Mesendoderm (in vitro differentiated cells): Measurements from ENCODE around the gene THSD7B. TPM values are rescaled to one million over a fixed set of nuclear protein-coding genes. Genes with fewer than 3 reads are reported as not detected.

Experiments
- DNase-seq: peaks from one replicate; pipeline ENCODE4 v3.0.0; 2013
- H2AK5ac ChIP-seq: 2 replicates; pipeline ENCODE4 v1.6.1; 2013; ENCODE audit warnings: low read length, inconsistent platforms
- H2BK120ac ChIP-seq: 2 replicates; pipeline ENCODE4 v1.6.1; 2013; ENCODE audit warnings: low read depth, mild to moderate bottlenecking, low read length, moderate library complexity, mixed read lengths
- H2BK15ac ChIP-seq: replicated peaks from 2 replicates; pipeline ENCODE4 v1.6.1; 2013; ENCODE audit warnings: low read depth, mild to moderate bottlenecking, moderate library complexity
- H2BK5ac ChIP-seq: 2 replicates; pipeline ENCODE4 v1.6.1; 2013; ENCODE audit warnings: low read length, inconsistent platforms
- H3K18ac ChIP-seq: 2 replicates; pipeline ENCODE4 v1.6.1; 2013; ENCODE audit warnings: mild to moderate bottlenecking, low read length, mixed read lengths
- H3K23ac ChIP-seq: one replicate; pipeline ENCODE4 v1.6.1; 2013; ENCODE audit warnings: low read length
- H3K27ac ChIP-seq: 2 replicates; pipeline ENCODE4 v1.5.1; 2013; ENCODE audit warnings: low read depth, mild to moderate bottlenecking, inconsistent platforms, low read length, moderate library complexity
- H3K27me3 ChIP-seq: 2 replicates; pipeline ENCODE4 v1.6.1; 2013; ENCODE audit warnings: low read length, control low read depth, mild to moderate bottlenecking, inconsistent platforms; ENCODE audit not compliant: insufficient read depth, poor library complexity
- H3K36me3 ChIP-seq: 2 replicates; pipeline ENCODE4 v1.6.1; 2013; ENCODE audit warnings: low read length, inconsistent platforms; ENCODE audit not compliant: control insufficient read depth, insufficient read depth
- H3K4ac ChIP-seq: one replicate; pipeline ENCODE4 v1.6.1; 2013; ENCODE audit warnings: low read depth, mild to moderate bottlenecking, low read length, moderate library complexity
- H3K4me1 ChIP-seq: 2 replicates; pipeline ENCODE4 v1.6.1; 2013; ENCODE audit warnings: low read depth, low read length, inconsistent platforms; ENCODE audit not compliant: control insufficient read depth
- H3K4me2 ChIP-seq: 2 replicates; pipeline ENCODE4 v1.6.1; 2013; ENCODE audit warnings: low read length
- H3K4me3 ChIP-seq: 2 replicates; pipeline ENCODE4 v1.5.1; 2013; ENCODE audit warnings: mild to moderate bottlenecking, low read length
- H3K56ac ChIP-seq: one replicate; pipeline ENCODE4 v1.6.1; 2013; ENCODE audit warnings: low read length
- H3K79me1 ChIP-seq: 2 replicates; pipeline ENCODE4 v1.6.1; 2013; ENCODE audit warnings: low read length, inconsistent platforms
- H3K79me2 ChIP-seq: 2 replicates; pipeline ENCODE4 v1.6.1; 2013; ENCODE audit warnings: mild to moderate bottlenecking, low read length; ENCODE audit not compliant: control insufficient read depth, insufficient read depth
- H3K9ac ChIP-seq: 2 replicates; pipeline ENCODE4 v1.6.1; 2013; ENCODE audit warnings: low read length, inconsistent platforms
- H4K5ac ChIP-seq: one replicate; pipeline ENCODE4 v1.6.1; 2013; ENCODE audit warnings: low read length
- H4K8ac ChIP-seq: one replicate; pipeline ENCODE4 v1.6.1; 2013; ENCODE audit warnings: low read depth, mild to moderate bottlenecking, control low read depth, low read length, moderate library complexity
- WGBS: extraction: QIAGEN DNeasy Blood & Tissue Kit; methylation state at CpG from one replicate; pipeline ENCODE4 v1.1.7; 2013; ENCODE audit warnings: low lambda C conversion rate, missing lambda C conversion rate; ENCODE audit not compliant: insufficient coverage; ENCODE audit errors: extremely low coverage; 5-methylcytosine and 5-hydroxymethylcytosine counted together
- polyA plus RNA-seq, 2 experiments: library from polyadenylated mRNA; stranded (reverse); fragments of 200-250 nt; gene quantifications; one replicate each; pipeline ENCODE4 v1.2.3, GENCODE V29; 2013

The THSD7B gene
- polyA plus RNA-seq (2013, experiment 1 of 2): 0.14 TPM
- polyA plus RNA-seq (2013, experiment 2 of 2): 0.10 TPM

GRCh38 chr2:136765256-136766072 lies at the start of gene THSD7B:
TSS of gene THSD7B (plus strand) at chr2:136765545. CDS start at chr2:136882179, 116,634 bp downstream.
- Histone ChIP-seq H3K4me3 (peak within 1 kb of the TSS; percentile 34), H3K27me3 (peaks cover 26% of the 10 kb centered on the region)

GRCh38 chr2:136718273-136718672 lies 47.1 kb upstream of the THSD7B start:
- H3K27ac ChIP-seq: no peak overlapping the region
- no peak overlapping the region for H2BK15ac ChIP-seq
- no peak overlapping the region for H3K4me3 ChIP-seq
- H3K36me3 ChIP-seq: no peaks in the 10 kb centered on the region
- H4K5ac ChIP-seq: no peak overlapping the region
- H3K27me3 ChIP-seq: no peaks in the 10 kb centered on the region
- no peak overlapping the region for H4K8ac ChIP-seq
- no peak for DNase-seq
- H2BK120ac ChIP-seq: no peak overlapping the region
- H3K23ac ChIP-seq: no peak overlapping the region
- no peak overlapping the region for H3K9ac ChIP-seq
- H3K4ac ChIP-seq: no peak overlapping the region
- no peaks in the 10 kb centered on the region for H3K4me1 ChIP-seq
- no peaks in the 10 kb centered on the region for H3K79me2 ChIP-seq
- no peak overlapping the region for H3K56ac ChIP-seq
- H3K18ac ChIP-seq: no peak overlapping the region
- no peaks in the 10 kb centered on the region for H3K79me1 ChIP-seq
- no peak overlapping the region for H2BK5ac ChIP-seq
- H3K4me2 ChIP-seq: no peak overlapping the region
- H2AK5ac ChIP-seq: no peak overlapping the region

More at GRCh38 chr2:136765256-136766072, at the start of gene THSD7B:
- Histone ChIP-seq H3K79me1 (no peaks in the 10 kb centered on the region), H3K4me2 (peak within 1 kb of the TSS; percentile 63), H3K79me2 (no peaks in the 10 kb centered on the region), H2BK120ac (no peak within 1 kb of the TSS), H3K23ac (no peak within 1 kb of the TSS), H3K4me1 (no peaks in the 10 kb centered on the region), H3K9ac (peak within 1 kb of the TSS; percentile 39), H2BK5ac (no peak within 1 kb of the TSS), H3K4ac (no peak within 1 kb of the TSS), H2BK15ac (no peak within 1 kb of the TSS), H4K5ac (no peak within 1 kb of the TSS), H2AK5ac (no peak within 1 kb of the TSS), H4K8ac (no peak within 1 kb of the TSS), H3K27ac (no peak within 1 kb of the TSS), H3K18ac (no peak within 1 kb of the TSS), H3K36me3 (no peaks in the 10 kb centered on the region), H3K56ac (peak within 1 kb of the TSS; percentile 66)
- no CpG with 5 or more reads among the region's 77 CpGs for WGBS
- no peak for DNase-seq

GRCh38 chr2:136727973-136728699 lies 37.2 kb upstream of the THSD7B start:
- H2AK5ac ChIP-seq: no peak overlapping the region
- H2BK15ac ChIP-seq: no peak overlapping the region
- H3K23ac ChIP-seq: no peak overlapping the region
- H3K27me3 ChIP-seq: no peaks in the 10 kb centered on the region
- no peaks in the 10 kb centered on the region for H3K4me1 ChIP-seq
- H4K5ac ChIP-seq: no peak overlapping the region
- H3K9ac ChIP-seq: no peak overlapping the region
- H2BK120ac ChIP-seq: no peak overlapping the region
- no peaks in the 10 kb centered on the region for H3K79me1 ChIP-seq
- no peak for DNase-seq
- no peak overlapping the region for H2BK5ac ChIP-seq
- H3K18ac ChIP-seq: no peak overlapping the region
- H3K27ac ChIP-seq: no peak overlapping the region
- no peak overlapping the region for H3K4ac ChIP-seq
- H4K8ac ChIP-seq: no peak overlapping the region
- WGBS: no CpG with 5 or more reads among the region's 4 CpGs
- H3K56ac ChIP-seq: no peak overlapping the region
- no peak overlapping the region for H3K4me2 ChIP-seq
- no peak overlapping the region for H3K4me3 ChIP-seq
- no peaks in the 10 kb centered on the region for H3K36me3 ChIP-seq
- H3K79me2 ChIP-seq: no peaks in the 10 kb centered on the region

- no peaks in the 10 kb centered on the region for H3K4me1 ChIP-seq
- H3K4me2 ChIP-seq: no peak overlapping the region
- no peaks in the 10 kb centered on the region for H3K27me3 ChIP-seq
- H2AK5ac ChIP-seq: no peak overlapping the region
- no CpG with 5 or more reads among the region's 3 CpGs for WGBS
- no peaks in the 10 kb centered on the region for H3K79me2 ChIP-seq
- H4K8ac ChIP-seq: no peak overlapping the region
- no peak overlapping the region for H4K5ac ChIP-seq
- no peak overlapping the region for H2BK120ac ChIP-seq
- H3K18ac ChIP-seq: no peak overlapping the region
- no peak for DNase-seq
- H3K4ac ChIP-seq: no peak overlapping the region
- no peak overlapping the region for H3K23ac ChIP-seq
- no peak overlapping the region for H2BK5ac ChIP-seq
- no peak overlapping the region for H3K56ac ChIP-seq
- no peak overlapping the region for H2BK15ac ChIP-seq
- no peak overlapping the region for H3K4me3 ChIP-seq
- no peaks in the 10 kb centered on the region for H3K79me1 ChIP-seq
- no peak overlapping the region for H3K9ac ChIP-seq
- H3K27ac ChIP-seq: no peak overlapping the region
- no peaks in the 10 kb centered on the region for H3K36me3 ChIP-seq
Observed at GRCh38 chr2:136736236-136736635, 29.1 kb upstream of the THSD7B start.

- no peaks in the 10 kb centered on the region for H3K79me2 ChIP-seq
- H3K36me3 ChIP-seq: no peaks in the 10 kb centered on the region
- no peak overlapping the region for H3K27ac ChIP-seq
- no peak overlapping the region for H3K9ac ChIP-seq
- H2BK120ac ChIP-seq: no peak overlapping the region
- H3K56ac ChIP-seq: no peak overlapping the region
- H2BK15ac ChIP-seq: no peak overlapping the region
- H2BK5ac ChIP-seq: no peak overlapping the region
- no peak overlapping the region for H3K18ac ChIP-seq
- no peak overlapping the region for H3K4me3 ChIP-seq
- H4K8ac ChIP-seq: no peak overlapping the region
- no peak for DNase-seq
- no peak overlapping the region for H3K4me2 ChIP-seq
- H3K79me1 ChIP-seq: no peaks in the 10 kb centered on the region
- H3K27me3 ChIP-seq: no peaks in the 10 kb centered on the region
- H3K4ac ChIP-seq: no peak overlapping the region
- H4K5ac ChIP-seq: no peak overlapping the region
- no peaks in the 10 kb centered on the region for H3K4me1 ChIP-seq
- H3K23ac ChIP-seq: no peak overlapping the region
- WGBS: no CpG with 5 or more reads among the region's 2 CpGs
- no peak overlapping the region for H2AK5ac ChIP-seq
Observed at GRCh38 chr2:136738044-136738443, 27.3 kb upstream of the THSD7B start.
